K562 (cell line): ENCODE results near the gene NLRP4. TPM values are rescaled to one million over a fixed set of nuclear protein-coding genes. Genes with fewer than 3 reads are reported as not detected.

Experiments used
- ATAC-seq: fragments of 200-7000 bp; cut with Tn5 transposase; 3 replicates; pipeline ENCODE4 v1.9.1; 2020; ENCODE audit warnings: moderate library complexity
- BruUV-seq: library from RNA; stranded (reverse); fragments of 400-500 nt; replicated peaks from 2 replicates; lab custom pipeline; 2021; lab: Mats Ljungman, UMichigan
- CTCF ChIA-PET: fragments of 300-600 bp; formaldehyde crosslinking; extraction: SDS; loops from one replicate; lab custom pipeline; 2021; ENCODE audit warnings: low intra/inter-chr PET ratio; lab: Yijun Ruan, JAX
- POLR2A ChIA-PET: fragments of 300-600, 350-650 bp; sonication (Branson Sonifier 250); formaldehyde crosslinking; extraction: SDS; loops from one replicate; lab custom pipeline; 2021; ENCODE audit warnings: antibody characterized with exemption, inconsistent platforms; lab: Yijun Ruan, JAX
- DNase-seq, 4 experiments: peaks; one replicate each; pipeline versions ENCODE4 v3.0.0 to v3.0.0-alpha.2; 2011 to 2018; ENCODE audit warnings: low spot score in 3 of 4, mixed read lengths in 3 of 4; ENCODE audit errors: extremely low read depth in 1 of 4
- FAIRE-seq: peaks from 2 replicates; lab custom pipeline; 2011; peaks lifted over from hg19 to GRCh38; lab: Jason Lieb, UNC
- H2AFZ ChIP-seq: 2 replicates; pipeline ENCODE4 v1.6.0; 2011; ENCODE audit warnings: low read depth, low read length, control low read depth, inconsistent platforms
- H3K27ac ChIP-seq: fragments of 200-600 bp; 3 replicates; pipeline ENCODE4 v1.8.0; 2011; ENCODE audit warnings: low read depth, mild to moderate bottlenecking, control low read depth, inconsistent platforms, low read length, moderate library complexity, mixed read lengths; ENCODE audit errors: extremely low read depth
- H3K27me3 ChIP-seq, 2 experiments: fragments of 300-600 bp in 1 of 2; 2 replicates in 1 of 2; 3 replicates in 1 of 2; pipeline versions ENCODE4 v1.6.0 to v1.8.0; 2011; ENCODE audit warnings: inconsistent platforms in 2 of 2, low read length in 2 of 2, mild to moderate bottlenecking in 1 of 2, mixed read lengths in 1 of 2, moderate library complexity in 1 of 2; ENCODE audit not compliant: control insufficient read depth in 2 of 2, insufficient read depth in 2 of 2
- H3K36me3 ChIP-seq: fragments of 300-600 bp; 3 replicates; pipeline ENCODE4 v1.8.0; 2011; ENCODE audit warnings: mild to moderate bottlenecking, low read length, inconsistent platforms; ENCODE audit not compliant: control insufficient read depth, insufficient read depth
- H3K4me1 ChIP-seq, 2 experiments: fragments of 200-600 bp in 1 of 2; replicated peaks in 1 of 2; 2 replicates in 1 of 2; 3 replicates in 1 of 2; pipeline versions ENCODE4 v1.5.1 to v1.8.0; 2011; ENCODE audit warnings: inconsistent platforms in 2 of 2, low read length in 2 of 2, mild to moderate bottlenecking in 1 of 2, mixed read lengths in 1 of 2, moderate library complexity in 1 of 2; ENCODE audit not compliant: control insufficient read depth in 2 of 2, insufficient read depth in 2 of 2
- H3K4me2 ChIP-seq: 2 replicates; pipeline ENCODE4 v1.6.1; 2011; ENCODE audit warnings: low read length, control low read depth, inconsistent platforms, mixed read lengths; ENCODE audit not compliant: insufficient read depth
- H3K4me3 ChIP-seq: fragments of 200-600 bp; sonication (generic), shearing (Covaris generic); 2 replicates; pipeline ENCODE4 v1.5.1; 2016; ENCODE audit warnings: control low read depth, inconsistent platforms
- H3K79me2 ChIP-seq: fragments of 200-600 bp; 3 replicates; pipeline ENCODE4 v1.8.0; 2011; ENCODE audit warnings: low read length, inconsistent platforms; ENCODE audit not compliant: control insufficient read depth, insufficient read depth
- H3K9ac ChIP-seq, 2 experiments: 2 replicates each; pipeline versions ENCODE4 v1.6.0 to v1.6.1; 2011; ENCODE audit warnings: low read depth in 2 of 2, low read length in 2 of 2, control low read depth in 1 of 2, inconsistent platforms in 1 of 2, mild to moderate bottlenecking in 1 of 2, mixed read lengths in 1 of 2; ENCODE audit not compliant: insufficient read depth in 1 of 2
- H3K9me1 ChIP-seq: one replicate; pipeline ENCODE4 v1.6.0; 2011; ENCODE audit warnings: inconsistent platforms, mild to moderate bottlenecking, low read length, moderate library complexity; ENCODE audit not compliant: control insufficient read depth, insufficient read depth
- H3K9me3 ChIP-seq: replicated peaks from 2 replicates; pipeline ENCODE4 v1.5.1; 2011; ENCODE audit warnings: low read depth, low read length, inconsistent platforms; ENCODE audit not compliant: control insufficient read depth, insufficient read depth
- H4K20me1 ChIP-seq: replicated peaks from 2 replicates; pipeline ENCODE4 v1.6.1; 2011; ENCODE audit warnings: low read length, inconsistent platforms, mixed read lengths; ENCODE audit not compliant: control insufficient read depth, insufficient read depth
- ATF7 ChIP-seq: fragments of 450-650 bp; IDR thresholded peaks from 2 replicates; pipeline ENCODE4 v1.7.1; 2014; ENCODE audit warnings: mild to moderate bottlenecking, moderate library complexity
- BRD9 ChIP-seq: fragments of 450-650 bp; IDR thresholded peaks from 2 replicates; pipeline ENCODE4 v1.6.1; 2018; ENCODE audit warnings: low read depth; ENCODE audit not compliant: partially characterized antibody
- CEBPB ChIP-seq: fragments of 450-650 bp; IDR thresholded peaks from 2 replicates; pipeline ENCODE4 v1.6.1; 2016; ENCODE audit warnings: missing genetic modification characterization, missing compliant biosample characterization
- CEBPG ChIP-seq, 3 experiments: fragments of 200-800 bp in 1 of 3; sonication (Bioruptor generic) in 1 of 3; sonication (generic) in 1 of 3; formaldehyde crosslinking in 1 of 3; IDR thresholded peaks in 2 of 3; conservative IDR thresholded peaks in 1 of 3; 2 replicates each; pipeline versions ENCODE4 v1.6.1 to v1.8.0; 2016 to 2022; ENCODE audit warnings: missing compliant biosample characterization in 2 of 3, missing genetic modification characterization in 2 of 3, mild to moderate bottlenecking in 1 of 3, missing genetic modification reagents in 1 of 3
- CREB3 ChIP-seq: fragments of 450-650 bp; conservative IDR thresholded peaks from 2 replicates; pipeline ENCODE4 v1.6.1; 2016; ENCODE audit warnings: missing genetic modification characterization, low read depth, mild to moderate bottlenecking, missing compliant biosample characterization, moderate library complexity
- ELF1 ChIP-seq: fragments of 200-800 bp; sonication (Bioruptor generic); IDR thresholded peaks from 2 replicates; pipeline ENCODE4 v1.6.1; 2016; ENCODE audit warnings: missing genetic modification characterization, missing compliant biosample characterization
- KLF6 ChIP-seq: fragments of 250-450 bp; sonication (Bioruptor Pico); IDR thresholded peaks from 2 replicates; pipeline ENCODE4 v1.4.0; 2020; ENCODE audit warnings: mild to moderate bottlenecking, moderate library complexity, borderline replicate concordance
- MXD1 ChIP-seq: fragments of 250-450 bp; sonication (Bioruptor Pico); IDR thresholded peaks from 2 replicates; pipeline ENCODE4 v1.8.0; 2021; ENCODE audit warnings: borderline replicate concordance, mild to moderate bottlenecking, moderate library complexity; ENCODE audit not compliant: poor library complexity, severe bottlenecking
- NONO ChIP-seq, 2 experiments: fragments of 200-400 bp in 1 of 2; fragments of 450-650 bp in 1 of 2; formaldehyde crosslinking in 1 of 2; IDR thresholded peaks; 2 replicates each; pipeline ENCODE4 v1.6.1; 2017; ENCODE audit warnings: low read depth in 2 of 2, mild to moderate bottlenecking in 2 of 2, moderate library complexity in 2 of 2, low read length in 1 of 2
- XRCC5 ChIP-seq: fragments of 200-400 bp; formaldehyde crosslinking; IDR thresholded peaks from 2 replicates; pipeline ENCODE4 v1.6.1; 2017; ENCODE audit warnings: low read depth, mild to moderate bottlenecking, low read length
- ZKSCAN8 ChIP-seq: fragments of 200-800 bp; sonication (Bioruptor generic); IDR thresholded peaks from 2 replicates; pipeline ENCODE4 v1.6.1; 2016; ENCODE audit warnings: missing genetic modification characterization, missing compliant biosample characterization
- ZNF174 ChIP-seq: fragments of 250-450 bp; sonication (Bioruptor Pico); IDR thresholded peaks from 2 replicates; pipeline ENCODE4 v1.4.0; 2020; ENCODE audit warnings: mild to moderate bottlenecking
- ZNF41 ChIP-seq: fragments of 250-450 bp; sonication (Bioruptor Pico); conservative IDR thresholded peaks from 2 replicates; pipeline ENCODE4 v1.4.0; 2020; ENCODE audit warnings: mild to moderate bottlenecking
- ZNF707 ChIP-seq: fragments of 250-450 bp; sonication (Bioruptor Pico); conservative IDR thresholded peaks from 2 replicates; pipeline ENCODE4 v1.8.0; 2022; ENCODE audit warnings: inconsistent platforms, mild to moderate bottlenecking, moderate library complexity
- WGBS: fragments of 100-300 bp; shearing (Covaris generic); methylation state at CpG from one replicate; pipeline ENCODE4 v1.1.6; 2016; ENCODE audit warnings: low coverage, mixed read lengths; ENCODE audit not compliant: insufficient coverage; ENCODE audit errors: missing lambda C conversion rate; 5-methylcytosine and 5-hydroxymethylcytosine counted together
- in situ Hi-C: fragments of 300-500 bp; cut with MboI; formaldehyde crosslinking; loops from 4 replicates; pipeline ENCODE4 v1.15.0; 2018; ENCODE audit warnings: inconsistent platforms, mixed read lengths
- intact Hi-C: fragments of 100-400 bp; cut with micrococcal nuclease; formaldehyde crosslinking; loops from 2 replicates; pipeline ENCODE4 v1.14.2; 2022
- polyA plus RNA-seq, 8 experiments: library from polyadenylated mRNA; depleted of rRNA in 4 of 8; stranded (reverse) in 5 of 8; unstranded in 3 of 8; fragments of >200 nt; fragmentation: Nextera tagmentation in 2 of 8; fragmentation: Illumina TruSeq in 1 of 8; extraction: Ambion mirVana in 2 of 8; extraction: Trizol in 1 of 8; gene quantifications; 2 replicates each; pipeline versions ENCODE4 v1.2.1 to v1.2.3, GENCODE V29; 2011 to 2014; ENCODE audit warnings: inconsistent platforms in 1 of 8, missing spikeins in 1 of 8
- total RNA-seq, 7 experiments: library from RNA; depleted of rRNA in 6 of 7; stranded (reverse); fragments of >200 nt in 6 of 7; fragmentation: Illumina TruSeq in 2 of 7; extraction: Trizol in 2 of 7; gene quantifications; 2 replicates each; pipeline versions ENCODE4 v1.2.1 to v1.2.3, GENCODE V29; 2011 to 2021; ENCODE audit warnings: low replicate concordance in 1 of 7

NLRP4 gene
- total and polyA plus RNA-seq, 9 of the 15 experiments (the other 6 are each of a cell fraction or from before 2014, with no cell fraction given), result 0.03 to 0.14 (median 0.05) TPM; not detected in 3

- POLR2A ChIA-PET, result interaction anchor here (1.3 kb wide), 1 partner anchor 8 kb away, joined by 3 read pairs; no protein-coding TSS in a partner anchor
- in situ Hi-C loops (no loop called here), intact Hi-C loops (no loop called here)
- Histone ChIP-seq H3K27ac (no peak overlapping the region), H3K9me3 (no peaks in the 10 kb centered on the region), H3K4me2 (no peak overlapping the region), H3K4me1 (no peaks in the 10 kb centered on the region), H3K79me2 (no peaks in the 10 kb centered on the region), H2AFZ (no peak overlapping the region), H4K20me1 (no peaks in the 10 kb centered on the region), H3K9me1 (no peaks in the 10 kb centered on the region), H3K36me3 (no peaks in the 10 kb centered on the region), H3K4me3 (no peak overlapping the region), H3K9ac (no peak overlapping the region), H3K27me3 (peaks cover 0 to 8% of the 10 kb centered on the region in 2 experiments; a peak in 2 of 5 replicates)
- TF ChIP-seq ATF7 (no peak), CEBPB (peak; percentile 29; the same call in 1 of the 2 replicates), CEBPG (CRISPR knock-in tag; IDR thresholded peaks at IDR 0.05) (no peak), CEBPG (tag; conservative IDR thresholded peaks at IDR 0.05 in 1 of 2, IDR thresholded peaks at IDR 0.05 in 1 of 2) (peak; percentile 26 to 75; a peak in 1 of 4 replicates)
- FAIRE-seq (no peak), ATAC-seq (no peak), DNase-seq (no peak)
- under 1% methylated on average over 9 of the region's 9 CpGs for WGBS
- no TSS peak for BruUV-seq
- CTCF ChIA-PET, result no interaction called here
Measured at GRCh38 chr19:55902080-55902751, 65.9 kb downstream of the NLRP4 start.

GRCh38 chr19:55907286-55907685 is 70.9 kb downstream of the NLRP4 start:
- Histone ChIP-seq H2AFZ (no peak overlapping the region), H3K4me2 (no peak overlapping the region), H3K4me3 (no peak overlapping the region), H3K27me3 (no peaks in the 10 kb centered on the region), H3K9me1 (no peaks in the 10 kb centered on the region), H3K9me3 (no peaks in the 10 kb centered on the region), H4K20me1 (no peaks in the 10 kb centered on the region), H3K79me2 (no peaks in the 10 kb centered on the region), H3K9ac (no peak overlapping the region), H3K4me1 (no peaks in the 10 kb centered on the region), H3K36me3 (no peaks in the 10 kb centered on the region), H3K27ac (no peak overlapping the region)
- WGBS, result 0% methylated on average over 6 of the region's 7 CpGs
- in situ Hi-C loops (no loop called here), intact Hi-C loops (no loop called here)
- CTCF ChIA-PET, result no interaction called here
- no peak for FAIRE-seq
- no peak for DNase-seq
- no peak for ATAC-seq
- POLR2A ChIA-PET, result interaction anchor here (0.9 kb wide), 1 partner anchor 98 kb away, joined by 4 read pairs; no protein-coding TSS in a partner anchor
- no TSS peak for BruUV-seq
- TF ChIP-seq KLF6, result no peak
- no peak for TF ChIP-seq BRD9
- no peak for TF ChIP-seq ZNF41 (CRISPR knock-in tag)
- TF ChIP-seq XRCC5, result no peak
- no peak for TF ChIP-seq NONO (IDR thresholded peaks at IDR 0.05; ENCODE audit: low read depth in 2 of 2, low read length in 1 of 2)
- TF ChIP-seq CREB3 (tag), result no peak
- TF ChIP-seq ZKSCAN8 (CRISPR knock-in tag), result no peak
- TF ChIP-seq ZNF707 (CRISPR knock-in tag), result no peak
- no peak for TF ChIP-seq ELF1 (tag)
- no peak for TF ChIP-seq MXD1 (CRISPR knock-in tag)
- no peak for TF ChIP-seq ZNF174
